Measurements from ENCODE around the gene CCDC12. TPM values are rescaled to one million over a fixed set of nuclear protein-coding genes. Genes with fewer than 3 reads are reported as not detected.

CCDC12 gene
- total and polyA plus RNA-seq, 2 of the 13 experiments (the other 11 are each of a cell fraction or from before 2014, with no cell fraction given) = 30.1 to 49.5 TPM

DNA sequence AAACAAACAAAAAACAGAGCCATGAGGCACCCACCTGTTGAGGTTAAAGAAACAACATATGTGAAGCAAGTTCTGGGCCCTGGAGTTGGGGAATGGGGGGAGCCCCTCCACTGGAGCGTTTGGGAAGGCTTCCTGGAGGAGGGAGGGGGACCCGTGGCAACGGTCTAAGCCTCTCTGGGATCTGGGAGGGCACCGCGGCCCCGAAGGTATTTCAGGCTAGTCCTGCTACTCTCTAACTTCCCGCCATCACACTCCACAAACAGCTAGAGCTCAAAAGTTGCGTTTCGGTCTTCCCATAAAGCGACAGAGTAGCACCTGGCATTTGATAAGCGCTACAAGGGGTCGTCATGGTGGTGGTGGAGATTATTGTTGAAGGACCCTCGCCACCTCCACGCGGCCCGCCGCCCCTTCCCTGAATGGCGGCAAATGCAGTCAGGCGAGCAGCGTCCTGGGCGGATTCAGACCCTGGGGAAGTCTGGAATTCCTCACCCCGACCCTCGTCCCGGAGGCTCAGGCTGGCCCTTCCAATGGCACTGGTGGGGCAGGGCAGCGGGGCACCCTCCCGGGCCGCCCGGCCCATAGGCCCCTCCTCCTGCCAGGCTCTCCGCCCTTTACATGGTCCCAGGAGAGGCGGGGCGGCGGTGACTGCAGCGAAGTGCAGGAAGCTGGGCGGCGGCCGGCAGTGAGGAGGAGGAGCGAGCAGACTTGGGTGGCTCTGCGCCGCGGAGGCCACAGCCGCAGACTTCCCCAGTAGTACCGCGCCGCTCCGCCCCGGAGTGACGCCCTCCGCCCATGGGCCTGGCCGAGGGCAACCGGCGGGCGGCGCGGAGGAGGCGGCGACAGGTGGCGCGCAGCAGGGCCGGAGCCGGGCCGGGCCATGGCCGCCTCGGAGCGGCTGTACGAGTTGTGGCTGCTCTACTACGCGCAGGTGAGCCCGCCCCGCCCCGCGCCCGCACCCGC is 2.7 kb upstream of the CCDC12 start, which contains the start of gene NBEAL2 (continued):
- TF ChIP-seq, protein P1, sequence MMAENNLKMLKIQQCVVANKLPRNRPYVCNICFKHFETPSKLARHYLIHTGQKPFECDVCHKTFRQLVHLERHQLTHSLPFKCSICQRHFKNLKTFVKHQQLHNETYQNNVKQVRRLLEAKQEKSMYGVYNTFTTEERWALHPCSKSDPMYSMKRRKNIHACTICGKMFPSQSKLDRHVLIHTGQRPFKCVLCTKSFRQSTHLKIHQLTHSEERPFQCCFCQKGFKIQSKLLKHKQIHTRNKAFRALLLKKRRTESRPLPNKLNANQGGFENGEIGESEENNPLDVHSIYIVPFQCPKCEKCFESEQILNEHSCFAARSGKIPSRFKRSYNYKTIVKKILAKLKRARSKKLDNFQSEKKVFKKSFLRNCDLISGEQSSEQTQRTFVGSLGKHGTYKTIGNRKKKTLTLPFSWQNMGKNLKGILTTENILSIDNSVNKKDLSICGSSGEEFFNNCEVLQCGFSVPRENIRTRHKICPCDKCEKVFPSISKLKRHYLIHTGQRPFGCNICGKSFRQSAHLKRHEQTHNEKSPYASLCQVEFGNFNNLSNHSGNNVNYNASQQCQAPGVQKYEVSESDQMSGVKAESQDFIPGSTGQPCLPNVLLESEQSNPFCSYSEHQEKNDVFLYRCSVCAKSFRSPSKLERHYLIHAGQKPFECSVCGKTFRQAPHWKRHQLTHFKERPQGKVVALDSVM (CRISPR knock-in tag; IDR thresholded peaks at IDR 0.05) = no peak; the same call in none of the 2 replicates
- TF ChIP-seq ZNF550 (CRISPR knock-in tag; IDR thresholded peaks at IDR 0.05; ENCODE audit: borderline replicate concordance) = no peak
- no peak for TF ChIP-seq SUZ12 (IDR thresholded peaks at IDR 0.05; ENCODE audit: low read depth, low read length)
- TF ChIP-seq ZFP36L1 (CRISPR knock-in tag; IDR thresholded peaks at IDR 0.05) = no peak
- TF ChIP-seq ZC3H13 (CRISPR knock-in tag; IDR thresholded peaks at IDR 0.05) = 0 out of 2 replicates have a peak, but pooled peaks have one; percentile 25
- TF ChIP-seq NBN (conservative IDR thresholded peaks at IDR 0.05) = no peak
- TF ChIP-seq, protein P2, sequence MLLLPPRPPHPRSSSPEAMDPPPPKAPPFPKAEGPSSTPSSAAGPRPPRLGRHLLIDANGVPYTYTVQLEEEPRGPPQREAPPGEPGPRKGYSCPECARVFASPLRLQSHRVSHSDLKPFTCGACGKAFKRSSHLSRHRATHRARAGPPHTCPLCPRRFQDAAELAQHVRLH (CRISPR knock-in tag; IDR thresholded peaks at IDR 0.05; ENCODE audit: borderline replicate concordance, low read depth) = peak; percentile 45; the same call in 1 of the 2 replicates
- TF ChIP-seq ZNF441 (CRISPR knock-in tag; IDR thresholded peaks at IDR 0.05; ENCODE audit: borderline replicate concordance) = 0 out of 2 replicates have a peak, but pooled peaks have one; percentile 58
- no peak for TF ChIP-seq SRSF1 (optimal IDR thresholded peaks at IDR 0.05; ENCODE audit: low read depth, low read length)
- no peak for TF ChIP-seq HHEX (CRISPR knock-in tag; IDR thresholded peaks at IDR 0.05)
- TF ChIP-seq GLI4 (CRISPR knock-in tag; IDR thresholded peaks at IDR 0.05; ENCODE audit: borderline replicate concordance) = no peak
- TF ChIP-seq, protein P3, sequence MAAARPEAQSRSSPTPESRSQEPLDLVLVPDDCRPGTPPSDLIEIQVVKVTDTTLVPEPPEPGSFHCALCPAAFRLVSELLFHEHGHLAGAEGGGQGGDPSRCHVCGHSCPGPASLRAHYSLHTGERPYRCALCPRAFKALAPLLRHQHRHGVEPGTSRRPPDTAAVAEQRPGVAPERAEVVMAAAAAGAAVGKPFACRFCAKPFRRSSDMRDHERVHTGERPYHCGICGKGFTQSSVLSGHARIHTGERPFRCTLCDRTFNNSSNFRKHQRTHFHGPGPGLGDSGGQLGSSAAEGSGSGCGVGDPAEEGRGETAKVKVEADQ (CRISPR knock-in tag; IDR thresholded peaks at IDR 0.05; ENCODE audit: borderline replicate concordance) = no peak; the same call in none of the 2 replicates
- TF ChIP-seq, protein P4, sequence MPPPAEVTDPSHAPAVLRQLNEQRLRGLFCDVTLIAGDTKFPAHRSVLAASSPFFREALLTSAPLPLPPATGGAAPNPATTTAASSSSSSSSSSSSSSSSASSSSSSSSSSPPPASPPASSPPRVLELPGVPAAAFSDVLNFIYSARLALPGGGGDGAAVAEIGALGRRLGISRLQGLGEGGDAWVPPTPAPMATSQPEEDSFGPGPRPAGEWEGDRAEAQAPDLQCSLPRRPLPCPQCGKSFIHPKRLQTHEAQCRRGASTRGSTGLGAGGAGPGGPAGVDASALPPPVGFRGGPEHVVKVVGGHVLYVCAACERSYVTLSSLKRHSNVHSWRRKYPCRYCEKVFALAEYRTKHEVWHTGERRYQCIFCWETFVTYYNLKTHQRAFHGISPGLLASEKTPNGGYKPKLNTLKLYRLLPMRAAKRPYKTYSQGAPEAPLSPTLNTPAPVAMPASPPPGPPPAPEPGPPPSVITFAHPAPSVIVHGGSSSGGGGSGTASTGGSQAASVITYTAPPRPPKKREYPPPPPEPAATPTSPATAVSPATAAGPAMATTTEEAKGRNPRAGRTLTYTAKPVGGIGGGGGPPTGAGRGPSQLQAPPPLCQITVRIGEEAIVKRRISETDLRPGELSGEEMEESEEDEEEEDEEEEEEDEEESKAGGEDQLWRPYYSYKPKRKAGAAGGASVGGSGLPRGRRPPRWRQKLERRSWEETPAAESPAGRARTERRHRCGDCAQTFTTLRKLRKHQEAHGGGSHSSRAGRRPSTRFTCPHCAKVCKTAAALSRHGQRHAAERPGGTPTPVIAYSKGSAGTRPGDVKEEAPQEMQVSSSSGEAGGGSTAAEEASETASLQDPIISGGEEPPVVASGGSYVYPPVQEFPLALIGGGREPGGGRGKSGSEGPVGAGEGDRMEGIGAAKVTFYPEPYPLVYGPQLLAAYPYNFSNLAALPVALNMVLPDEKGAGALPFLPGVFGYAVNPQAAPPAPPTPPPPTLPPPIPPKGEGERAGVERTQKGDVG (CRISPR knock-in tag; IDR thresholded peaks at IDR 0.05; ENCODE audit: borderline replicate concordance) = no peak
- peak; percentile 57; the same call in 1 of the 2 replicates for TF ChIP-seq ZBTB39 (CRISPR knock-in tag; IDR thresholded peaks at IDR 0.05)
- TF ChIP-seq, protein P5, sequence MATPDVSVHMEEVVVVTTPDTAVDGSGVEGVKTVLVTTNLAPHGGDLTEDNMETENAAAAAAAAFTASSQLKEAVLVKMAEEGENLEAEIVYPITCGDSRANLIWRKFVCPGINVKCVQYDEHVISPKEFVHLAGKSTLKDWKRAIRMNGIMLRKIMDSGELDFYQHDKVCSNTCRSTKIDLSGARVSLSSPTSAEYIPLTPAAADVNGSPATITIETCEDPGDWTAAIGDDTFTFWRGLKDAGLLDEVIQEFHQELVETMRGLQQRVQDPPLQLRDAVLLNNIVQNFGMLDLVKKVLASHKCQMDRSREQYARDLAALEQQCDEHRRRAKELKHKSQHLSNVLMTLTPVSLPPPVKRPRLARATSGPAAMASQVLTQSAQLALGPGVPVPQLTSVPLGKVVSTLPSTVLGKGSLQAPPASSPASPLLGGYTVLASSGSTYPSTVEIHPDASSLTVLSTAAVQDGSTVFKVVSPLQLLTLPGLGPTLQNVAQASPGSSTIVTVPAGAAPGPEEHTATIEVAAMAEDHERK (CRISPR knock-in tag; IDR thresholded peaks at IDR 0.05; ENCODE audit: low read depth) = no peak
